ENCODE data around the gene DHX34. TPM values are rescaled to one million over a fixed set of nuclear protein-coding genes. Genes with fewer than 3 reads are reported as not detected.

Gene DHX34
- total and polyA plus RNA-seq, 2 donors (not counting 1 experiment from before 2014, with no cell fraction given): 2.6 to 8.3 TPM

- Histone ChIP-seq H3K9me3 (ENCODE audit: control insufficient read depth, insufficient read depth, low read depth, low read length) (no peaks in the 10 kb centered on the region), H3K27ac (ENCODE audit: insufficient read depth, low read length) (no peak overlapping the region), H4K20me1 (ENCODE audit: control insufficient read depth, extremely low read depth, insufficient read depth, low read length) (no peaks in the 10 kb centered on the region), H3K79me2 (ENCODE audit: control insufficient read depth, insufficient read depth, low read length) (no peaks in the 10 kb centered on the region), H2AFZ (ENCODE audit: low read length) (no peak overlapping the region), H3K4me1 (ENCODE audit: control insufficient read depth, extremely low read depth, insufficient read depth, low read length) (peaks cover 5% of the 10 kb centered on the region), H3K4me3 (replicated peaks in 1 of 4; ENCODE audit: control extremely low read depth in 1 of 4, insufficient read depth in 1 of 4, low read depth in 3 of 4, low read length in 4 of 4) (no peak overlapping the region), H3K4me2 (ENCODE audit: extremely low read depth, insufficient read depth, low read length) (no peak overlapping the region), H3K9ac (ENCODE audit: insufficient read depth, low read length) (no peak overlapping the region), H3K36me3 (ENCODE audit: control insufficient read depth, insufficient read depth, low read length) (peaks cover 4% of the 10 kb centered on the region), H3K27me3 (ENCODE audit: control insufficient read depth, insufficient read depth, low read length) (peaks cover 7% of the 10 kb centered on the region)
- TF ChIP-seq EZH2 (IDR thresholded peaks at IDR 0.05; ENCODE audit: low read length, missing control alignments) (no peak), CTCF (conservative IDR thresholded peaks at IDR 0.05 in 1 of 2, IDR thresholded peaks at IDR 0.05 in 1 of 2; ENCODE audit: low read depth in 1 of 2, low read length in 2 of 2) (no peak)
- no peak for DNase-seq (ENCODE audit: low read depth in 2 of 2)
These were observed 64.8 kb downstream of the DHX34 start for GRCh38 chr19:47413941-47414340.

GRCh38 chr19:47414469-47414868, 65.4 kb downstream of the DHX34 start:
- H2AFZ ChIP-seq (ENCODE audit: low read length): no peak overlapping the region
- peaks cover 4% of the 10 kb centered on the region for H3K36me3 ChIP-seq (ENCODE audit: control insufficient read depth, insufficient read depth, low read length)
- no peak overlapping the region for H3K4me3 ChIP-seq (replicated peaks in 1 of 4; ENCODE audit: control extremely low read depth in 1 of 4, insufficient read depth in 1 of 4, low read depth in 3 of 4, low read length in 4 of 4)
- H4K20me1 ChIP-seq (ENCODE audit: control insufficient read depth, extremely low read depth, insufficient read depth, low read length): no peaks in the 10 kb centered on the region
- no peaks in the 10 kb centered on the region for H3K79me2 ChIP-seq (ENCODE audit: control insufficient read depth, insufficient read depth, low read length)
- TF ChIP-seq EZH2 (IDR thresholded peaks at IDR 0.05; ENCODE audit: low read length, missing control alignments): no peak
- TF ChIP-seq CTCF (conservative IDR thresholded peaks at IDR 0.05 in 1 of 2, IDR thresholded peaks at IDR 0.05 in 1 of 2; ENCODE audit: low read depth in 1 of 2, low read length in 2 of 2): no peak
- H3K4me1 ChIP-seq (ENCODE audit: control insufficient read depth, extremely low read depth, insufficient read depth, low read length): peaks cover 5% of the 10 kb centered on the region
- H3K9ac ChIP-seq (ENCODE audit: insufficient read depth, low read length): no peak overlapping the region
- peaks cover 9% of the 10 kb centered on the region for H3K27me3 ChIP-seq (ENCODE audit: control insufficient read depth, insufficient read depth, low read length)
- no peaks in the 10 kb centered on the region for H3K9me3 ChIP-seq (ENCODE audit: control insufficient read depth, insufficient read depth, low read depth, low read length)
- no peak for DNase-seq (ENCODE audit: low read depth in 2 of 2)
- H3K4me2 ChIP-seq (ENCODE audit: extremely low read depth, insufficient read depth, low read length): no peak overlapping the region
- H3K27ac ChIP-seq (ENCODE audit: insufficient read depth, low read length): no peak overlapping the region

- Histone ChIP-seq H3K27ac (ENCODE audit: insufficient read depth, low read length) (no peak overlapping the region), H3K9ac (ENCODE audit: insufficient read depth, low read length) (no peak overlapping the region), H4K20me1 (ENCODE audit: control insufficient read depth, extremely low read depth, insufficient read depth, low read length) (no peaks in the 10 kb centered on the region), H2AFZ (ENCODE audit: low read length) (no peak overlapping the region), H3K36me3 (ENCODE audit: control insufficient read depth, insufficient read depth, low read length) (peaks cover 4% of the 10 kb centered on the region), H3K4me1 (ENCODE audit: control insufficient read depth, extremely low read depth, insufficient read depth, low read length) (peaks cover 5% of the 10 kb centered on the region), H3K4me3 (replicated peaks in 1 of 4; ENCODE audit: control extremely low read depth in 1 of 4, insufficient read depth in 1 of 4, low read depth in 3 of 4, low read length in 4 of 4) (no peak overlapping the region), H3K27me3 (ENCODE audit: control insufficient read depth, insufficient read depth, low read length) (peaks cover 22% of the 10 kb centered on the region), H3K4me2 (ENCODE audit: extremely low read depth, insufficient read depth, low read length) (no peak overlapping the region), H3K79me2 (ENCODE audit: control insufficient read depth, insufficient read depth, low read length) (no peaks in the 10 kb centered on the region), H3K9me3 (ENCODE audit: control insufficient read depth, insufficient read depth, low read depth, low read length) (no peaks in the 10 kb centered on the region)
- no peak for TF ChIP-seq CTCF (conservative IDR thresholded peaks at IDR 0.05 in 1 of 2, IDR thresholded peaks at IDR 0.05 in 1 of 2; ENCODE audit: low read depth in 1 of 2, low read length in 2 of 2)
- no peak for TF ChIP-seq EZH2 (IDR thresholded peaks at IDR 0.05; ENCODE audit: low read length, missing control alignments)
- DNase-seq (ENCODE audit: low read depth in 2 of 2): no peak
These were observed 67.0 kb downstream of the DHX34 start for GRCh38 chr19:47415953-47416642.

All from fibroblast of lung (primary cell).